A673 (cell line): ENCODE results near the gene CTTNBP2NL. TPM values are rescaled to one million over a fixed set of nuclear protein-coding genes. Genes with fewer than 3 reads are reported as not detected.

ENCODE experiments used
- BruUV-seq: library from RNA; stranded (reverse); fragments of 400-500 nt; replicated peaks from 2 replicates; lab custom pipeline; 2021; lab: Mats Ljungman, UMichigan
- CTCF ChIA-PET: fragments of 300-600 bp; sonication (Branson Sonifier 250); formaldehyde crosslinking; loops from one replicate; lab custom pipeline; 2022; ENCODE audit warnings: antibody characterized with exemption; lab: Charles Lee
- POLR2A ChIA-PET: fragments of 300-600 bp; sonication (Branson Sonifier 250); formaldehyde crosslinking; loops from one replicate; lab custom pipeline; 2022; ENCODE audit warnings: antibody characterized with exemption; ENCODE audit not compliant: low non-redundant PET; lab: Charles Lee
- DNase-seq: peaks from one replicate; pipeline ENCODE4 v3.0.0-alpha.2; 2015; ENCODE audit warnings: low spot score
- H3K27ac ChIP-seq: fragments of 200-600 bp; sonication (generic); 2 replicates; pipeline ENCODE4 v1.5.1; 2016; ENCODE audit warnings: mixed run types, low read depth, mild to moderate bottlenecking, mixed read lengths, antibody characterized with exemption, low read length; ENCODE audit not compliant: poor library complexity, severe bottlenecking
- H3K27me3 ChIP-seq: fragments of 200-600 bp; sonication (generic); replicated peaks from 2 replicates; pipeline ENCODE4 v1.6.1; 2017; ENCODE audit warnings: mixed run types, low read depth, mild to moderate bottlenecking, mixed read lengths, antibody characterized with exemption, low read length; ENCODE audit not compliant: insufficient read depth, poor library complexity
- H3K36me3 ChIP-seq: fragments of 200-600 bp; sonication (generic); 2 replicates; pipeline ENCODE4 v1.6.1; 2016; ENCODE audit warnings: mixed run types, mild to moderate bottlenecking, mixed read lengths, antibody characterized with exemption, low read length; ENCODE audit not compliant: insufficient read depth, poor library complexity, severe bottlenecking
- H3K4me1 ChIP-seq: fragments of 200-600 bp; sonication (generic); 2 replicates; pipeline ENCODE4 v1.6.1; 2017; ENCODE audit warnings: mixed run types, mild to moderate bottlenecking, mixed read lengths, antibody characterized with exemption, low read length; ENCODE audit not compliant: insufficient read depth, poor library complexity, severe bottlenecking
- H3K4me3 ChIP-seq: fragments of 200-600 bp; sonication (generic); 2 replicates; pipeline ENCODE4 v1.5.1; 2016; ENCODE audit warnings: low read depth, mixed run types, mild to moderate bottlenecking, mixed read lengths, low read length; ENCODE audit not compliant: poor library complexity, severe bottlenecking
- H3K9me3 ChIP-seq: fragments of 200-600 bp; sonication (generic); 2 replicates; pipeline ENCODE4 v1.6.1; 2016; ENCODE audit warnings: mixed run types, low read depth, mild to moderate bottlenecking, mixed read lengths, antibody characterized with exemption, low read length; ENCODE audit not compliant: poor library complexity, severe bottlenecking
- EZH2 ChIP-seq: fragments of 200-600 bp; sonication (generic); IDR thresholded peaks from 2 replicates; pipeline ENCODE4 v1.6.1; 2017; ENCODE audit warnings: borderline replicate concordance, low read depth, mild to moderate bottlenecking, mixed read lengths, antibody characterized with exemption, low read length; ENCODE audit not compliant: poor library complexity, severe bottlenecking
- intact Hi-C: fragments of 100-400 bp; cut with micrococcal nuclease; formaldehyde crosslinking; loops from one replicate; pipeline ENCODE4 v1.10.0; 2022; ENCODE audit not compliant: unreplicated experiment
- total RNA-seq: library from RNA; stranded (reverse); gene quantifications from 2 replicates; pipeline ENCODE4 v1.2.3, GENCODE V29; 2021
- TF ChIP-seq, protein P1 (sequence below): fragments of 300-800, 200-600 bp; sonication (generic); conservative IDR thresholded peaks from 2 replicates; pipeline ENCODE4 v1.5.1; 2017; ENCODE audit warnings: low read depth, mild to moderate bottlenecking, antibody characterized with exemption, low read length, moderate library complexity, mixed read lengths

CTTNBP2NL gene
- total RNA-seq, 1 experiment from 2014 or later: 32.7 TPM

DNA sequence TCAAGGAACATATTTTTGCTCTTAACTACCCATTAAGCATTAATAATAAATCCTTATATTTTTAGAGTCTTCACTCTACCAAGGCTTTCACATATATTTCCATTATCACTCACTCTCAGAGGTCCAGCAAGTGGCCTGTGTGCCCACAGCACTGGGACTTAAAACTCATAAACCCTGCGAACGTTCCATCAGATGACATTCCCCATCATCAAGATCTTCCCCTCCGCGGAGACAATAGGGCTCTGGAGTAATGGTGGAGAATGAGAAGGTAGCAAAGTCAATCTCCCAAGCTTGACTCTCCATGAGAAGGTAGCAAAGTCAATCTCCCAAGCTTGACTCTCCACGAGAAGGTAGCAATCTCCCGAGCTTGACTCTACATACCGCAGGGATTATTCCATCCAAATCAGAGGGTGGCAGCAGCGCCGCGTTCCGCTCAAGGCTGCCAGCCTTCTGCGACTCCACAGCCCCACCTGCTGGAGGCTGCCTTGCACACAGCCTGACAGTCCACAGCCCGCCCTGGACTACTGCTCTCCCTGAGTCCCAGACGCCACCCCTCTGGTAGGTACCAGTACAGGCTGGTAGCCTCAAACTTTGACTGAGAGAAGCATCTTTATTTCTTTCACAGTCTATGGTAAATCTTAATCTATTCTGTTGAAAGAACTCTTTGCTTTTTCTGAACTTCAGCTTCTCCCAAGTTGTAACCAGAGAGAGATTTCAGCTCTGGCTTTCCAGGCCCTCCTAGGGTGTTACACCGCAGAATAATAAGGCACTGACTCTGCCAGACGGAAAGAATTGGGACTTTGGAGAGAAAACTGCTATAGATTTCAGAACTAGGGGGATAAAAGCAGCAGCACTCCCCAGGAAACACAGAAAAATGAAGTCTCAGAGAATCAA, 26.4 kb upstream of the CTTNBP2NL start:
- H3K27me3 ChIP-seq: peaks cover 19% of the 10 kb centered on the region
- peak; percentile 89 for DNase-seq
- POLR2A ChIA-PET: no interaction called here
- H3K9me3 ChIP-seq: no peaks in the 10 kb centered on the region
- TF ChIP-seq, protein P1, sequence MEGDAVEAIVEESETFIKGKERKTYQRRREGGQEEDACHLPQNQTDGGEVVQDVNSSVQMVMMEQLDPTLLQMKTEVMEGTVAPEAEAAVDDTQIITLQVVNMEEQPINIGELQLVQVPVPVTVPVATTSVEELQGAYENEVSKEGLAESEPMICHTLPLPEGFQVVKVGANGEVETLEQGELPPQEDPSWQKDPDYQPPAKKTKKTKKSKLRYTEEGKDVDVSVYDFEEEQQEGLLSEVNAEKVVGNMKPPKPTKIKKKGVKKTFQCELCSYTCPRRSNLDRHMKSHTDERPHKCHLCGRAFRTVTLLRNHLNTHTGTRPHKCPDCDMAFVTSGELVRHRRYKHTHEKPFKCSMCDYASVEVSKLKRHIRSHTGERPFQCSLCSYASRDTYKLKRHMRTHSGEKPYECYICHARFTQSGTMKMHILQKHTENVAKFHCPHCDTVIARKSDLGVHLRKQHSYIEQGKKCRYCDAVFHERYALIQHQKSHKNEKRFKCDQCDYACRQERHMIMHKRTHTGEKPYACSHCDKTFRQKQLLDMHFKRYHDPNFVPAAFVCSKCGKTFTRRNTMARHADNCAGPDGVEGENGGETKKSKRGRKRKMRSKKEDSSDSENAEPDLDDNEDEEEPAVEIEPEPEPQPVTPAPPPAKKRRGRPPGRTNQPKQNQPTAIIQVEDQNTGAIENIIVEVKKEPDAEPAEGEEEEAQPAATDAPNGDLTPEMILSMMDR: peak; percentile 99
- TF ChIP-seq EZH2: no peak
- H3K4me1 ChIP-seq: no peaks in the 10 kb centered on the region
- CTCF ChIA-PET: interaction anchor here (0.5 to 0.7 kb wide), 4 partner anchors 21 to 360 kb away, joined by 3 to 4 read pairs (median 4); no protein-coding TSS in a partner anchor
- no peaks in the 10 kb centered on the region for H3K36me3 ChIP-seq
- intact Hi-C loops: no loop called here
- BruUV-seq: no TSS peak
- no peak overlapping the region for H3K27ac ChIP-seq
- no peak overlapping the region for H3K4me3 ChIP-seq

- ChIA-PET CTCF (interaction anchor here (0.6 to 1.0 kb wide), 3 partner anchors 12 to 669 kb away, joined by 4 to 5 read pairs (median 4); no protein-coding TSS in a partner anchor), POLR2A (no interaction called here)
- peaks cover 18% of the 10 kb centered on the region for H3K27me3 ChIP-seq
- no peaks in the 10 kb centered on the region for H3K9me3 ChIP-seq
- no peak for TF ChIP-seq EZH2
- TF ChIP-seq, protein P1: no peak
- H3K4me1 ChIP-seq: no peaks in the 10 kb centered on the region
- BruUV-seq: no TSS peak
- intact Hi-C loops: no loop called here
- H3K36me3 ChIP-seq: no peaks in the 10 kb centered on the region
- DNase-seq: no peak
- H3K27ac ChIP-seq: no peak overlapping the region
- no peak overlapping the region for H3K4me3 ChIP-seq
Observed at GRCh38 chr1:112370996-112371395, 25.0 kb upstream of the CTTNBP2NL start.

DNA sequence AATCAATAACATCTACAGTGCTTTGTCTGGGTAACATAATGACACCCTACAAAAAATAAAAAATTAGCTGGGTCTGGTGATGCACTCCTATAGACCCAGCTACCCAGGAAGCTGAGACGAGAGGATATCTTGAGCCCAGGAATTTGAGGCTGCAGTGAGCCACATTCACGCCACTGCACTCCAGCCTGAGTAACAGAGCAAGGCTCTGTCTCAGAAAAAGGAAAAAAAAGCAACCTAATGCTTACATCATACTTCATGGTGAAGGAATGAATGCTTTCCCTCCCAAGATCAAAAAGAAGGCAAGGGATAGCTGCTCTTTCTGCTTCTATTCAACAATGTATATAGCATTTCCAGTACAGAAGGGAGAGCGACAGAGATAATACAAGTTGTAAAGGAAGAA, 24.2 kb upstream of the CTTNBP2NL start:
- ChIA-PET CTCF (interaction anchor here (0.6 to 1.0 kb wide), 2 partner anchors 13 to 74 kb away, joined by 4 read pairs; no protein-coding TSS in a partner anchor), POLR2A (no interaction called here)
- BruUV-seq: no TSS peak

More for the DNA sequence above, 24.2 kb upstream of the CTTNBP2NL start:
- H3K9me3 ChIP-seq: no peaks in the 10 kb centered on the region
- H3K36me3 ChIP-seq: no peaks in the 10 kb centered on the region
- DNase-seq: no peak
- no peak overlapping the region for H3K27ac ChIP-seq
- intact Hi-C loops: no loop called here
- no peaks in the 10 kb centered on the region for H3K4me1 ChIP-seq
- H3K4me3 ChIP-seq: no peak overlapping the region
- TF ChIP-seq, protein P1: no peak
- TF ChIP-seq EZH2: no peak
- H3K27me3 ChIP-seq: peaks cover 18% of the 10 kb centered on the region
